CD4-positive, alpha-beta T cell treated with Interleukin-15 for 1 hour (primary cell): ENCODE measurements around the gene PPM1L.
A peak's percentile ranks its signal among the peaks of the same experiment; 100 is the strongest.

Experiments
- DNase-seq: peaks from one replicate; pipeline ENCODE4 v3.0.0-alpha.2; 2020

The PPM1L gene

DNA sequence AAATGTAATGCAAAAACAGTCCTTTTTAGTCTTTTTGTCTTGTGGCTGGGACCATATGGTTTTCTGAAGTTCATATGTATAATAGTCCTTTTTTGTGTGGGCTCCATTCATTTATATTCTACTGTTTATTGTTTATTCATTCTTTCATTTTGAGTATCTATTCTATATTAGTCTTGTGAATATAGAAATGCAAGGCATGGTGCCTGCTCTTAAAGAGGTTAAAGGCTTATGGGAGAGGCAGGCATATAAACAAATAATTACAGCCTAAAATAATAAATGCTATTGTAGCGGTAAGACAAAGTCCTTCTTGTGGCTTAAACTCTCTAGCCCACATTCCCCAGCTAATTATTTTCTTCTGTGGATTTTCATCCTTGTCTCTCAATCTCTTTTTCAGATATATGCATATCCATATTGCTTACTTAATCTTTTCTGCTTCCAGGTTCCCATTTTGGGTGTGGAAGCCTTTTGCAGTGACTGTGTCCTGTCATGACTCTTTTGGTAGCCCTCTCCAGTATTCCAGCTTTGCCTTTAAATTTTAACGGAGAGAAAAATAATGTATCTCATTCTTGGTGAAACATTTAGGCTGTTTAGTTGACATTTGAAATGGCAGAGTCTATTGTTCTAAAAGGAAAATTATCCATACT is 101.6 kb downstream of the PPM1L start:
- DNase-seq = no peak

DNA sequence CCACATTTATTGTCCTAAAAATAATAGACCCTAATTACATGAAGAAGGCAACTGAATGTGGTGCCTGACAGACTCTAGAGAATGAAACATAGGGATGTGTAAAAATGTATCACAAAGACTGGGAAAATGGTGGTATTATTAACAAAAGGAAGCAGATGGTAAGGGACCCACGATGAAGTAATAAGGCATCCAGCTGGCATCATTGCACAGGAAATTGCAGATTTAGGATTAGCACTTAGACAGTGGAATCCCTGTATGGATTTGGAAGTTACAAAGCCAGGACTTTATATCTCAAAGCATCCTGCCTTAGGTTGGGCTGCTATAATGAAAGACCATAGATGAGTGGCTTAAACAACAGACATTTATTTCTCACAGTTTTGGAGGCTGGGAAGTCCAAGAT is 104.3 kb downstream of the PPM1L start:
- DNase-seq = no peak

DNA sequence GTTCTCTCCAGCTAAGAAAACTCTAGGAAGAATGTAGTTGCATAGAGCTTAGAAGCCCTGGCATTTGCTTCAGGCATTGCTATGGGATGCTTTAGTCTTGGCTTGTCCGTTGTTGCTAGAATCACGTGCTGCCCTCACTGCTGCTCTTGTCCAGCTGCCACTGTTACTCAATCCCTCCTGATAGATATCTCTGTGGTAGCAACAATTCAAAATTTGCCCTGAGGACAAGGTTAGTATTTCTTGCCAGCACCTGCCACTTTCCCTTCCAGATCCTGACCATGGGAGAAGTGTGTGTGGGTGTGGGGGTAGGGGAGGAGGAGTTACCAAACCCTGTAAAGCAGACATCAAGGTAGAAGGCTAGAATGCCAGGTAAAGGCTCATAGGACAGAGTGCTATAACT is 113.8 kb downstream of the PPM1L start:
- DNase-seq = no peak

- DNase-seq = no peak
Observed at GRCh38 chr3:160870327-160870726, 114.3 kb downstream of the PPM1L start.

DNA sequence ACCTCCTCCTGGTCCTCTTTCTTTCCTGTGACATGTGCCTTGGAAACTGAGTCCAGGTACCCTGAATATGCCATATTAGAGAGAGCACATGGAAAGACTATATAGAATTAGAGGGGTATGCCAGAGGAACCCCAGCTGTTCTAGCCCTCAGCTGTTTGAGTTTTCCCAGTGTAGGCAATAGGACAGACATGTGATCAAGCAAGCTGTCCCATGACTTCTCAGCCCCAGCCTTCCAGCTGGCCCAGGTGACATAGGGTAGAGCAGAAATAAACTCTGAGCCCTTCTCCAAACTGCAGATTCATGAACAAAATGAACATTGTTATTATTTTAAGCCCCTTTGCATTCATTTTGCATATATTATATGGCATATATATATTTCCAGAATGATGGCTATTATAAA is 118.7 kb downstream of the PPM1L start:
- no peak for DNase-seq

DNA sequence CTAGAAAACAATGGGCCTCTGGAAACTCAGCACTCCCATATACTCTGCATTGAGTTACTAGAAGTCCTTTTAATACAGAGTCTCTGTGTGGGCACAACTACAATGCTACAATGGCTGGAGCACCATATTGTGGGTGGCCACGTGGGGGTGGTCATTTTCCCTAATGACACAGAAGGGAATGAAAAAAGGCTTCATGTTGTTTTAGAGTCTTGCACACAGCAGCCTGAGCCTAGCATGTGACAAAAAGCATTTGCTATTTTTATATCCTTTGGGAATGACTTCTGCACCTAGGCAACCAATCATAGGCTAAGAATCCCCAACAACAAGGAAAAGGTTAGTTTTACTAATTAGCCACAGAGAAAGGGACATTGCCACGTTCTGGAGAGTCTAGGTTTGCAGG is 120.6 kb downstream of the PPM1L start:
- DNase-seq = no peak

- DNase-seq = no peak
Observed at GRCh38 chr3:160879859-160880258, 123.8 kb downstream of the PPM1L start.

- DNase-seq = no peak
Observed at GRCh38 chr3:160883373-160883772, 127.3 kb downstream of the PPM1L start.

- peak; percentile 17 for DNase-seq
Observed at GRCh38 chr3:160885791-160886286, 129.8 kb downstream of the PPM1L start.

GRCh38 chr3:160886421-160886820 is 130.4 kb downstream of the PPM1L start:
- no peak for DNase-seq

GRCh38 chr3:160893207-160893606 is 137.2 kb downstream of the PPM1L start:
- DNase-seq = no peak

DNA sequence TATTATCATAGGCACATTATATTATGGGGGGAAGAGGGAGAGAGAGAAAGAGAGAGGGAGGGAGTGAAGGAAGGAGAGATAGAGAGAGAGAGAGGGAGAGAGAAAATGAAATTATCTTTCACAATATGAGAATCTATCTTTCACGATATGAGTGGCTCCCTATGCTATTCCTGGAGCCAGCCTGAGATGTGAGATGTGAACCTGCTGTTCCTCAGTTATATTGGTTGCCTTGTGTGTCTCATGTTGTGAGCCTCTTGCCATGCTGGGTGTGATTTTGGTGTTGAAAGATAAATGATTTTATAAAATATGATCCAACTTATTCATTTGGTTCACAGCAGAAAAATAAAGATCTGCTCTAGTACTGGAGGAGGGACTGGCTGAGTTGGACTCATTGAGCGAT is 148.7 kb downstream of the PPM1L start:
- no peak for DNase-seq

- DNase-seq = no peak
Observed at GRCh38 chr3:160906646-160907045, 150.6 kb downstream of the PPM1L start.

DNA sequence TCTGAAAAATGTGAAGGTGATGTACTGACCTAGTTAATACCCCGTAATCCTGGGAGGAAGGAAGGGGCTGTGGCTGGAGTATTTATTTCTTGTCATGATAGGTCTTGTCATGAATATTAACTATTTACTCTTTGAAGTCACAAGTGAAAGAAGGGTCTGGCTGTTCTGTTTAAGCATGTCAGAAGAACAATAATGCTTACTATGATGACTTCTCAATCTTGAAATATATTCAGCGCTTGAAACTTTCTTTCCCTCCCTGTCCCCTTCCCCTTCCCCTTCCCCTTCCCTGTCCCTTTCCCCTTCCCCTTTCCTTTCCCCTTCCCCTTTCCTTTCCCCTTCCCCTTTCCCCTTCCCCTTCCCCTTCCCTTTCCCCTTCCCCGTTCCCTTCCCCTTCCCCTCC is 153.9 kb downstream of the PPM1L start:
- no peak for DNase-seq

GRCh38 chr3:160911411-160911810 is 155.4 kb downstream of the PPM1L start:
- no peak for DNase-seq

- no peak for DNase-seq
Observed at GRCh38 chr3:160916472-160916871, 160.4 kb downstream of the PPM1L start.

DNA sequence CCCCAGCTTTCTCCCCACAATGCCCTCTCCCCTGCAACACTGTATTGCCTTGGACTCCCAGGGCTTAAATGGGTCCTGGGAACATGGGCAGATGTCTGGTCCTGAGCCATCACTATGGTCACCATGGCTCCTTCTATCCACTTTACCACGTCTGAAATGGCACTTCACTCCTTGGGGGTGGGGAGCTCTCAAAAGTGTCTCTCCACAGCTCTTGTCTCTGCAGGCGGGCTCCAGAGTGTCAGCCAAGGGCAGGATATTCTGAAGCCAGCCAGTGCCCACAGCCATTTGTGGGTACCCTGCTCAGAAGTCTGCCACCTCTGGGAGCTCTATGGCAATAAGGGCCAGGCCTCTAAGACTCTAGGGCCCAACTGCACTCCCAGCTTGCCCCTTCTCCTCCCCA is 163.9 kb downstream of the PPM1L start:
- no peak for DNase-seq

DNA sequence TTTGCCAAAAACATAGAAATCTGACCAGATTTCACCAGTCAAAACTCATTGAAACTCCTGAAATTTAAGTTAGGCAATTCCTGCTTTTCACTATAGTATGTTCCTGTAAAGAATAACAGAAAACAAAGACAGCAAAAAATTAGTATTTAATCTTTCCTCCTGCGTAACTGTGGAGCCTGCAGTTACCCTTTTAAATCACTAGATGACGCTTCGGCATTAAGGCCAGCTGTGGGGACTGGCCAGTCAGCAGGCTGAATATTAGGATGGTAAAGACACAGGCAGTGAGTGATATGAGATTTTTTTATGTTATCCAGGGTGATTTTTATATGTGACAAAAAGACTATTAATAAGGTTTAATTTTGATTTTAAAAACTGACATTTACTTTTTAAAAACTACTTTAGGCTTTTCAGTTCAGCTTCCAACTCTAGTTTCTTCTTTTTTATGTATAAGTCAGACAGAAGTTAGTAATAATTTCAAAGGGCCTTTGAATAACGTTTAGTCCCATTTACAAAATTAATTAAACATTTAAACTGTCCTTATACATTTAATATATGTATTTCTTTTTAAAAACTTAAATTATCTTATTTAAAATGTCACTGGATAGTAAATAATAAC is 165.1 kb downstream of the PPM1L start:
- no peak for DNase-seq

DNA sequence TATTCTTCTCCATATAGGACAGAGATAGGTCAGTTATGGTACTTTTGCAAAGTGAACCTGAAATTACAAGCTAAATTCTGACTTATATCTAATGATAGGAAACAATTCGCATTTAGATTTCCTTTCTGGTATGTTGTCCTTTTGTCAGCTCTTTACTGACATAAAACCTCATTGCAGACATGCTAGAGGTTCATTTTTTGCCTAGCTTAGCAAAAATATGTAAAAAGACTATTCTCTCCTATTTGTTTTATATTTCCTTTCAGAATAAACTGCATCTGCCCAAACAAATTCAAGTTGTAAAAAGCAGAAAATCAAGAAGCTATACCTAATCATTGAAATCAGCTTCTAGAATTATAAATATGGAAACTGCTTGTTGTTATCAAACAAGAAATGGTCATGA is 168.7 kb downstream of the PPM1L start:
- no peak for DNase-seq

DNA sequence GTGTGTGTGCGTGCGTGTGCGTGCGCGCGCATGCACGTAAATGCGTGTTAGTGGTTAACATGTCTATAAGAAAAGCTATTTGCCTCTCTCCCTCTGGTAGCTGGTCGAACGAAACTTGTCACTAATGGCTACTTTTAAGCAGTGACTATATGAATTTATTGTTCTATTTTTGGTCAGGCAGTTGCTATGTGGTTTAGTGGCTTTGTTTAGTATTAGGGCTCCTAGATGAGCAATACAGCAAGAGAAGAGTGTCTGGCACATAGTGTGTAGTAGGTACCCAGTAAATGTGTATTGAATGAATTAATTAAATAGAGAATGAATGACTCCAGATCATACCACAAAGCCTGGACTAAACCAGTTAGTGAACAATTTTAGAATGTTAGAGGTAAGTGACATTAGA is 171.6 kb downstream of the PPM1L start:
- DNase-seq = no peak

GRCh38 chr3:160928183-160928726 is 172.2 kb downstream of the PPM1L start:
- DNase-seq = no peak

GRCh38 chr3:160929595-160929994 is 173.6 kb downstream of the PPM1L start:
- no peak for DNase-seq

GRCh38 chr3:160931474-160931873 is 175.4 kb downstream of the PPM1L start:
- no peak for DNase-seq

DNA sequence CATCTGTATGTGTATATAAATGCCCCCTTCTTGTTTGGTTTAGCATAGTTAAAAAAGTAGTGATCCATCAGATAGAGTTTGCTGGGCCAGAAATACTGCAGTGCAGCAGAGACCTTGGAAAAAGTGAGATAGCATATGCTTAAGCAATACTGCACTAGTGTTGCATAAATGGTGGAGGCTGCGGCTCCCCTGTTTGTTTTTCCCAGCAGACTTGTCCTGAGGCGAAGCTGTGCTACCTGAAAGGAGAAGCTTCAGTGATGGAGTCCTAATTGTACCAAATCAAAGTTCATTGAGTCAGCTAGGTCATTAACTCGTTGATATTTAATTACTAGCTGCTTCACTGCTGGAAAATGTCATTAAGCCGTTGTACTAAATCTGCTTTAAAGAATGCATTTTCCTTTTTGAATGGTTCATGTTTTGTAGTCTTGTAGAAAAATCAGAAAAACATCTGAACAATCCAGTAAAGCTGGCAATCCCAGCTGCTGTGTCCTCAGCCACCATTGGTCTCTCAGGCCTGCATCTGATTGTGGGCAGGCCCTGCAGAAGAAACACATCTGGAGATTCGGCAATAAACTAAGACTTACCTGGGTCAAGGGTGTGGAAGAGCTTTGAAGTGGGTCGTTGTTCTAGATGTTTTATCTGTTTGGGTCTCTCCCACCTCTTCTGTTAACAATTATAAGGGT is 179.5 kb downstream of the PPM1L start:
- DNase-seq = no peak
